ENCODE data around the gene OST4.

DNA sequence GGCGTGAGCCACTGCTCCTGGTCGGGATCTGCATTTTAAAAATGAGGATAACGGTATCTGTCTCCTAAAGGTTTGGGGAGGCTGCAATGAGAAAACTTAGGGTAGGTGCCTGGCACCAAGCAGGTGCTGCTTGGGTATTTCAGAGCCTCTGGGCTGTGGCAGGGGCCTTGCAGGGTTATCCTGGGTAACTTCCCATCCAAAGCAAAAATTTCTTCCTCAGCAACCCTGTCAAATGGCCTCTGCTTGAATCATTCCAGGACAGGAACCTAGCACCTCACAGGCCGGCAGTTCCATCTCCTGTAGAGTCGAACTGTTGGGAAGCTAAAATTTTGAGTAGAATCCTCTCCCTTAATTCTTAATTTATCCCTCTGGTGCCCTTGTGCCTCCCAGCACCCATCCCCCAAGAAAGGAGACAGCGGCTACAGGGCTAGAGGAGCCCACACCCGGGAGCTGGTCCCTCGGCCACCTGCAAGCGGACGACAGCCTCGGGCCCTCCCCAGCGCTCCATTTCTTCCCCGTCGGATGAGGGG is 46.6 kb upstream of the OST4 start:
- TF ChIP-seq, protein P1, sequence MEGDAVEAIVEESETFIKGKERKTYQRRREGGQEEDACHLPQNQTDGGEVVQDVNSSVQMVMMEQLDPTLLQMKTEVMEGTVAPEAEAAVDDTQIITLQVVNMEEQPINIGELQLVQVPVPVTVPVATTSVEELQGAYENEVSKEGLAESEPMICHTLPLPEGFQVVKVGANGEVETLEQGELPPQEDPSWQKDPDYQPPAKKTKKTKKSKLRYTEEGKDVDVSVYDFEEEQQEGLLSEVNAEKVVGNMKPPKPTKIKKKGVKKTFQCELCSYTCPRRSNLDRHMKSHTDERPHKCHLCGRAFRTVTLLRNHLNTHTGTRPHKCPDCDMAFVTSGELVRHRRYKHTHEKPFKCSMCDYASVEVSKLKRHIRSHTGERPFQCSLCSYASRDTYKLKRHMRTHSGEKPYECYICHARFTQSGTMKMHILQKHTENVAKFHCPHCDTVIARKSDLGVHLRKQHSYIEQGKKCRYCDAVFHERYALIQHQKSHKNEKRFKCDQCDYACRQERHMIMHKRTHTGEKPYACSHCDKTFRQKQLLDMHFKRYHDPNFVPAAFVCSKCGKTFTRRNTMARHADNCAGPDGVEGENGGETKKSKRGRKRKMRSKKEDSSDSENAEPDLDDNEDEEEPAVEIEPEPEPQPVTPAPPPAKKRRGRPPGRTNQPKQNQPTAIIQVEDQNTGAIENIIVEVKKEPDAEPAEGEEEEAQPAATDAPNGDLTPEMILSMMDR (IDR thresholded peaks at IDR 0.05; ENCODE audit: insufficient read depth, low read length, poor library complexity, severe bottlenecking), result no peak
- TF ChIP-seq EZH2phosphoT487 (conservative IDR thresholded peaks at IDR 0.05; ENCODE audit: low read length), result no peak
